Ishikawa (cell line): ENCODE measurements around the gene ASB2.

ENCODE experiments used
- CEBPB ChIP-seq: IDR thresholded peaks from 2 replicates; pipeline ENCODE4 v1.6.1; 2012
- CREB1 ChIP-seq: IDR thresholded peaks from 2 replicates; pipeline ENCODE4 v1.6.1; 2012; ENCODE audit warnings: low read depth
- EGR1 ChIP-seq: IDR thresholded peaks from 2 replicates; pipeline ENCODE4 v1.6.1; 2012
- EP300 ChIP-seq: IDR thresholded peaks from 2 replicates; pipeline ENCODE4 v1.6.1; 2012; ENCODE audit warnings: borderline replicate concordance
- FOXM1 ChIP-seq: IDR thresholded peaks from 2 replicates; pipeline ENCODE4 v1.6.1; 2012; ENCODE audit warnings: low read depth, borderline replicate concordance
- NFIC ChIP-seq: IDR thresholded peaks from 2 replicates; pipeline ENCODE4 v1.6.1; 2012
- RAD21 ChIP-seq: IDR thresholded peaks from 2 replicates; pipeline ENCODE4 v1.6.1; 2012; ENCODE audit warnings: low read depth
- TAF1 ChIP-seq: IDR thresholded peaks from 2 replicates; pipeline ENCODE4 v1.6.1; 2012; ENCODE audit warnings: low read depth, mild to moderate bottlenecking
- TEAD4 ChIP-seq: IDR thresholded peaks from 2 replicates; pipeline ENCODE4 v1.6.1; 2012
- USF1 ChIP-seq: IDR thresholded peaks from 2 replicates; pipeline ENCODE4 v1.6.1; 2012
- YY1 ChIP-seq: IDR thresholded peaks from 2 replicates; pipeline ENCODE4 v1.6.1; 2012; ENCODE audit warnings: low read depth
- ZBTB7A ChIP-seq: IDR thresholded peaks from 2 replicates; pipeline ENCODE4 v1.6.1; 2012; ENCODE audit warnings: low read depth
- TF ChIP-seq, protein P1 (sequence below): IDR thresholded peaks from 2 replicates; pipeline ENCODE4 v1.6.1; 2012; ENCODE audit warnings: low read depth, mild to moderate bottlenecking
- TF ChIP-seq, protein P2 (sequence below): IDR thresholded peaks from 2 replicates; pipeline ENCODE4 v1.6.1; 2012

Gene ASB2

GRCh38 chr14:93925374-93925895 is 50.9 kb downstream of the ASB2 start:
- TF ChIP-seq, protein P1, sequence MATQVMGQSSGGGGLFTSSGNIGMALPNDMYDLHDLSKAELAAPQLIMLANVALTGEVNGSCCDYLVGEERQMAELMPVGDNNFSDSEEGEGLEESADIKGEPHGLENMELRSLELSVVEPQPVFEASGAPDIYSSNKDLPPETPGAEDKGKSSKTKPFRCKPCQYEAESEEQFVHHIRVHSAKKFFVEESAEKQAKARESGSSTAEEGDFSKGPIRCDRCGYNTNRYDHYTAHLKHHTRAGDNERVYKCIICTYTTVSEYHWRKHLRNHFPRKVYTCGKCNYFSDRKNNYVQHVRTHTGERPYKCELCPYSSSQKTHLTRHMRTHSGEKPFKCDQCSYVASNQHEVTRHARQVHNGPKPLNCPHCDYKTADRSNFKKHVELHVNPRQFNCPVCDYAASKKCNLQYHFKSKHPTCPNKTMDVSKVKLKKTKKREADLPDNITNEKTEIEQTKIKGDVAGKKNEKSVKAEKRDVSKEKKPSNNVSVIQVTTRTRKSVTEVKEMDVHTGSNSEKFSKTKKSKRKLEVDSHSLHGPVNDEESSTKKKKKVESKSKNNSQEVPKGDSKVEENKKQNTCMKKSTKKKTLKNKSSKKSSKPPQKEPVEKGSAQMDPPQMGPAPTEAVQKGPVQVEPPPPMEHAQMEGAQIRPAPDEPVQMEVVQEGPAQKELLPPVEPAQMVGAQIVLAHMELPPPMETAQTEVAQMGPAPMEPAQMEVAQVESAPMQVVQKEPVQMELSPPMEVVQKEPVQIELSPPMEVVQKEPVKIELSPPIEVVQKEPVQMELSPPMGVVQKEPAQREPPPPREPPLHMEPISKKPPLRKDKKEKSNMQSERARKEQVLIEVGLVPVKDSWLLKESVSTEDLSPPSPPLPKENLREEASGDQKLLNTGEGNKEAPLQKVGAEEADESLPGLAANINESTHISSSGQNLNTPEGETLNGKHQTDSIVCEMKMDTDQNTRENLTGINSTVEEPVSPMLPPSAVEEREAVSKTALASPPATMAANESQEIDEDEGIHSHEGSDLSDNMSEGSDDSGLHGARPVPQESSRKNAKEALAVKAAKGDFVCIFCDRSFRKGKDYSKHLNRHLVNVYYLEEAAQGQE = no peak
- TF ChIP-seq TEAD4 (no peak), ZBTB7A (no peak)

DNA sequence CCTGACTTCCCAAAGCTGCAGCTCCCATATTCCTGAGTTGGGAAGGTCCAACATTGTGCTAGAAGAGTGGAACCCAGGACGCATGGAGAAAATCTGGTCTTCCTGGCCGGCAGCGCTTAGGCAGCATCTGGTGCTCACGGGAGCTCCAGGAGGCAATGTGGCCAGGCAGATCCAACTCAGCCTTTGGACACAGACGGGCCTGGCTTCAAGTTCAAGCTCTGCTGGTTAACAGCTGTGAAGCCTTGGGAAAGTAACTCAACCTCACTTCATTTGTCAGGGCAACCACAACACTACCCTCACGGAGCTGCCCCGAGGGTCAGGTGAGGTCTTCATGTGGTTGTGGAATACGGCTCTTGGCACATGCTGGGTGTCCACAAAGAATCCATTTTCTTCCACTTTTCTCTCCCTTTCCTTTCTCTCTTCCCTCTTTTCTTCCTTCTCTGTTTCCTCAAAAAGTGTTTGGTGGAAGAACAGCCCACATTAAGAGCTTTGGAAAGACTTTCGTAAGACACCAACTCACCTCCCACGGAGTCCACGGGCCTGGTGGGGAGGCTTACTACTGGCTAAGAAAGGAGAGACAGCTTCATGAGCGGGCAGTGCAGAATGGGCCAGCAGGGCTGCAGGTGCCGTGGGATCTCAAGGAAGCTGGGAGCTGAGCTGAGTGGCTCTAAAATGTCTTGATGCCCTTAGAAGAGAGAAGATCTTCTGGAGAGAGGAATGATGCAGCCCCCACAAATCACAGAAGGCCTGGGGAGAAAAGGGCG is 51.6 kb downstream of the ASB2 start:
- no peak for TF ChIP-seq EGR1
- no peak for TF ChIP-seq USF1
- no peak for TF ChIP-seq TEAD4

DNA sequence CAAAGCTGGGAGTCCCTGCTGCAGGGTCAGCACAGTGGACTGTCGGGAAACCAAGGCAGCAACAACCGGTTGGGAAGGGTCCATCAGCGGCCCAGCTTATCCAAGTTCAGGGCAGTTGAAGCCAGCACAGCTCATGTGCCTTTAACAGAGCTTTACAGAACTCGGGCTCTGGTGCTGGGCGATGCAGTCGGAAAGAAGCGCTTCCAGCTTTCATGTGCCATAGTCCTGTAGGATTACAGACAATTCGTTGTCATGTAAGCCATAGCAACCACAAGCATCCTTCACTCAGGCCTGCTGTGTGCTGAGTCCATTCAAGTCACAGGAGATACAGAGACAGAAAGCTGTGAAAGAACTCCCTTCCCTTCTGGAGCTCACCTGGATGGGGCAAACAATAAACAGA is 52.7 kb downstream of the ASB2 start:
- TF ChIP-seq, protein P2, sequence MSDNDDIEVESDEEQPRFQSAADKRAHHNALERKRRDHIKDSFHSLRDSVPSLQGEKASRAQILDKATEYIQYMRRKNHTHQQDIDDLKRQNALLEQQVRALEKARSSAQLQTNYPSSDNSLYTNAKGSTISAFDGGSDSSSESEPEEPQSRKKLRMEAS = no peak
- TF ChIP-seq CREB1 = no peak

GRCh38 chr14:93921001-93921806 is 55.2 kb downstream of the ASB2 start:
- no peak for TF ChIP-seq EP300
- no peak for TF ChIP-seq CEBPB
- TF ChIP-seq CREB1 = no peak
- TF ChIP-seq, protein P2 = no peak
- TF ChIP-seq YY1 = no peak
- no peak for TF ChIP-seq TAF1
- no peak for TF ChIP-seq USF1
- TF ChIP-seq RAD21 = no peak

DNA sequence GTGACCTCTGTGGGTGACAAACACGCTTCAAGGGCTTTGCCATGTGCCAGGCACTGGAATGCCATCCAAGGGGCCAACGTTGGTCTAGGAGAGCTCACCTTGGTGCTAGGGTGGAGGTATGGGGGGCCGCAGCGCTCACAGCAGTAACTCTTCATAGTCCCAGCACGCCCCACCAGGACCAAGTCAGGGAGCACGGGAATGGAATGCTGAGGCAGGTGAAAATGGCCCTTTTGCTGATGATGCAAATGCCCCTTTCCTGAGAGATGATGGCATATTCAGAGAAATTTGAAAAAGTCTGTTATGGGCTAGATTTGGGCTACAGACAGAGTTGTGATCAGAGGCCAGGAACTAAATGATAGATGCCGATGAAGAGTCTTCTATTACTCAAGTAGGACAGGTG is 59.2 kb downstream of the ASB2 start:
- TF ChIP-seq RAD21 = no peak
- no peak for TF ChIP-seq ZBTB7A
- TF ChIP-seq TEAD4 = no peak
- no peak for TF ChIP-seq FOXM1
- no peak for TF ChIP-seq TAF1
- TF ChIP-seq, protein P1 = no peak
- no peak for TF ChIP-seq EP300

DNA sequence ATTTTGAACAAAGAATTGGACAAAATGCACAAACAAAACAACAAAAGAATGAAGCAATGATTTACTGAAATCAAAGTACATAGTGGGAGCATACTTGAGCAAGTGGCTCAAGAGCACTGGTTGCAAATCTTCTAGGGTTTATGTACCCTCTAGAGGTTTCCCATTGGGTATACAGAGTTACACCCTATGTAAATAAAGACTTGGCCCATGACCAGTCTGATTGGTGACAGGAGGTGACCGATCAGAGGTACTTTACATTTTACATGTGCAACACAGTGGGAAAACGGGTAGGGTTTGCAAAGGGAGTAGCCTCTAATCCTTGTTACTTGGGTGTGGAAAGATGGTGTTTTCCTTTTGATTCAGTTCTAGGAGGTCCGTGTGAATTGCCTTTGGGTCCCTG is 59.9 kb downstream of the ASB2 start:
- no peak for TF ChIP-seq NFIC
- TF ChIP-seq, protein P1 = no peak
- TF ChIP-seq FOXM1 = no peak
- no peak for TF ChIP-seq TEAD4
- no peak for TF ChIP-seq USF1
- TF ChIP-seq ZBTB7A = no peak
- TF ChIP-seq, protein P2 = no peak
- TF ChIP-seq CREB1 = no peak
- no peak for TF ChIP-seq CEBPB
- TF ChIP-seq EP300 = no peak
- no peak for TF ChIP-seq YY1
- TF ChIP-seq TAF1 = no peak
- TF ChIP-seq RAD21 = no peak
